ENCODE data around the gene NPIPB6.

Gene NPIPB6

GRCh38 chr16:28312327-28312726 lies 51.0 kb downstream of the NPIPB6 start:
- Histone ChIP-seq H3K27ac (ENCODE audit: insufficient read depth, low read length, poor library complexity, severe bottlenecking) (peak overlapping the region; percentile 74), H3K36me3 (ENCODE audit: control insufficient read depth, insufficient read depth, low read length) (no peaks in the 10 kb centered on the region), H3K27me3 (replicated peaks; ENCODE audit: control insufficient read depth, insufficient read depth, low read length, poor library complexity, severe bottlenecking) (no peaks in the 10 kb centered on the region), H3K4me3 (ENCODE audit: insufficient read depth, low read depth, low read length, poor library complexity, severe bottlenecking) (no peak overlapping the region), H3K9me3 (ENCODE audit: control insufficient read depth, low read length) (no peaks in the 10 kb centered on the region), H3K4me1 (ENCODE audit: control insufficient read depth, insufficient read depth, low read length, poor library complexity, severe bottlenecking) (peaks cover 47% of the 10 kb centered on the region)
- no peak for DNase-seq

GRCh38 chr16:28311913-28312312 lies 51.4 kb downstream of the NPIPB6 start:
- Histone ChIP-seq H3K27me3 (replicated peaks; ENCODE audit: control insufficient read depth, insufficient read depth, low read length, poor library complexity, severe bottlenecking) (no peaks in the 10 kb centered on the region), H3K36me3 (ENCODE audit: control insufficient read depth, insufficient read depth, low read length) (no peaks in the 10 kb centered on the region), H3K4me3 (ENCODE audit: insufficient read depth, low read depth, low read length, poor library complexity, severe bottlenecking) (no peak overlapping the region), H3K4me1 (ENCODE audit: control insufficient read depth, insufficient read depth, low read length, poor library complexity, severe bottlenecking) (peaks cover 43% of the 10 kb centered on the region), H3K9me3 (ENCODE audit: control insufficient read depth, low read length) (no peaks in the 10 kb centered on the region), H3K27ac (ENCODE audit: insufficient read depth, low read length, poor library complexity, severe bottlenecking) (peak overlapping the region; percentile 74)
- no peak for DNase-seq

GRCh38 chr16:28311413-28311812 lies 51.9 kb downstream of the NPIPB6 start:
- Histone ChIP-seq H3K9me3 (ENCODE audit: control insufficient read depth, low read length) (no peaks in the 10 kb centered on the region), H3K4me1 (ENCODE audit: control insufficient read depth, insufficient read depth, low read length, poor library complexity, severe bottlenecking) (peaks cover 39% of the 10 kb centered on the region), H3K27ac (ENCODE audit: insufficient read depth, low read length, poor library complexity, severe bottlenecking) (peak overlapping the region; percentile 74), H3K4me3 (ENCODE audit: insufficient read depth, low read depth, low read length, poor library complexity, severe bottlenecking) (no peak overlapping the region), H3K36me3 (ENCODE audit: control insufficient read depth, insufficient read depth, low read length) (no peaks in the 10 kb centered on the region), H3K27me3 (replicated peaks; ENCODE audit: control insufficient read depth, insufficient read depth, low read length, poor library complexity, severe bottlenecking) (no peaks in the 10 kb centered on the region)
- DNase-seq = no peak

GRCh38 chr16:28310796-28311195 lies 52.5 kb downstream of the NPIPB6 start:
- H3K9me3 ChIP-seq (ENCODE audit: control insufficient read depth, low read length) = no peaks in the 10 kb centered on the region
- no peak for DNase-seq
- peaks cover 39% of the 10 kb centered on the region for H3K4me1 ChIP-seq (ENCODE audit: control insufficient read depth, insufficient read depth, low read length, poor library complexity, severe bottlenecking)
- H3K27me3 ChIP-seq (replicated peaks; ENCODE audit: control insufficient read depth, insufficient read depth, low read length, poor library complexity, severe bottlenecking) = no peaks in the 10 kb centered on the region
- no peak overlapping the region for H3K4me3 ChIP-seq (ENCODE audit: insufficient read depth, low read depth, low read length, poor library complexity, severe bottlenecking)
- H3K36me3 ChIP-seq (ENCODE audit: control insufficient read depth, insufficient read depth, low read length) = no peaks in the 10 kb centered on the region
- peak overlapping the region; percentile 74 for H3K27ac ChIP-seq (ENCODE audit: insufficient read depth, low read length, poor library complexity, severe bottlenecking)

- H3K36me3 ChIP-seq (ENCODE audit: control insufficient read depth, insufficient read depth, low read length) = no peaks in the 10 kb centered on the region
- peaks cover 39% of the 10 kb centered on the region for H3K4me1 ChIP-seq (ENCODE audit: control insufficient read depth, insufficient read depth, low read length, poor library complexity, severe bottlenecking)
- peak overlapping the region; percentile 17 for H3K4me3 ChIP-seq (ENCODE audit: insufficient read depth, low read depth, low read length, poor library complexity, severe bottlenecking)
- peak overlapping the region; percentile 74 for H3K27ac ChIP-seq (ENCODE audit: insufficient read depth, low read length, poor library complexity, severe bottlenecking)
- no peaks in the 10 kb centered on the region for H3K27me3 ChIP-seq (replicated peaks; ENCODE audit: control insufficient read depth, insufficient read depth, low read length, poor library complexity, severe bottlenecking)
- no peaks in the 10 kb centered on the region for H3K9me3 ChIP-seq (ENCODE audit: control insufficient read depth, low read length)
- DNase-seq = peak; percentile 61 to 76 (median 73)
These were observed 53.4 kb downstream of the NPIPB6 start for GRCh38 chr16:28309811-28310311.

- no peak overlapping the region for H3K4me3 ChIP-seq (ENCODE audit: insufficient read depth, low read depth, low read length, poor library complexity, severe bottlenecking)
- no peaks in the 10 kb centered on the region for H3K36me3 ChIP-seq (ENCODE audit: control insufficient read depth, insufficient read depth, low read length)
- DNase-seq = no peak
- no peaks in the 10 kb centered on the region for H3K9me3 ChIP-seq (ENCODE audit: control insufficient read depth, low read length)
- no peaks in the 10 kb centered on the region for H3K27me3 ChIP-seq (replicated peaks; ENCODE audit: control insufficient read depth, insufficient read depth, low read length, poor library complexity, severe bottlenecking)
- H3K27ac ChIP-seq (ENCODE audit: insufficient read depth, low read length, poor library complexity, severe bottlenecking) = peak overlapping the region; percentile 74
- peaks cover 39% of the 10 kb centered on the region for H3K4me1 ChIP-seq (ENCODE audit: control insufficient read depth, insufficient read depth, low read length, poor library complexity, severe bottlenecking)
These were observed 54.3 kb downstream of the NPIPB6 start for GRCh38 chr16:28308794-28309584.

- H3K36me3 ChIP-seq (ENCODE audit: control insufficient read depth, insufficient read depth, low read length) = no peaks in the 10 kb centered on the region
- H3K27me3 ChIP-seq (replicated peaks; ENCODE audit: control insufficient read depth, insufficient read depth, low read length, poor library complexity, severe bottlenecking) = no peaks in the 10 kb centered on the region
- H3K4me1 ChIP-seq (ENCODE audit: control insufficient read depth, insufficient read depth, low read length, poor library complexity, severe bottlenecking) = peaks cover 39% of the 10 kb centered on the region
- H3K4me3 ChIP-seq (ENCODE audit: insufficient read depth, low read depth, low read length, poor library complexity, severe bottlenecking) = no peak overlapping the region
- no peak for DNase-seq
- no peaks in the 10 kb centered on the region for H3K9me3 ChIP-seq (ENCODE audit: control insufficient read depth, low read length)
- no peak overlapping the region for H3K27ac ChIP-seq (ENCODE audit: insufficient read depth, low read length, poor library complexity, severe bottlenecking)
These were observed 55.4 kb downstream of the NPIPB6 start for GRCh38 chr16:28307936-28308335.

GRCh38 chr16:28304214-28304613 lies 59.1 kb downstream of the NPIPB6 start:
- Histone ChIP-seq H3K4me1 (ENCODE audit: control insufficient read depth, insufficient read depth, low read length, poor library complexity, severe bottlenecking) (peaks cover 5% of the 10 kb centered on the region), H3K4me3 (ENCODE audit: insufficient read depth, low read depth, low read length, poor library complexity, severe bottlenecking) (no peak overlapping the region), H3K27ac (ENCODE audit: insufficient read depth, low read length, poor library complexity, severe bottlenecking) (no peak overlapping the region), H3K9me3 (ENCODE audit: control insufficient read depth, low read length) (no peaks in the 10 kb centered on the region), H3K36me3 (ENCODE audit: control insufficient read depth, insufficient read depth, low read length) (no peaks in the 10 kb centered on the region), H3K27me3 (replicated peaks; ENCODE audit: control insufficient read depth, insufficient read depth, low read length, poor library complexity, severe bottlenecking) (no peaks in the 10 kb centered on the region)
- no peak for DNase-seq

GRCh38 chr16:28303132-28303531 lies 60.2 kb downstream of the NPIPB6 start:
- H3K4me1 ChIP-seq (ENCODE audit: control insufficient read depth, insufficient read depth, low read length, poor library complexity, severe bottlenecking) = peaks cover 11% of the 10 kb centered on the region

GRCh38 chr16:28301620-28302019 lies 61.7 kb downstream of the NPIPB6 start:
- Histone ChIP-seq H3K9me3 (ENCODE audit: control insufficient read depth, low read length) (no peaks in the 10 kb centered on the region), H3K27me3 (replicated peaks; ENCODE audit: control insufficient read depth, insufficient read depth, low read length, poor library complexity, severe bottlenecking) (no peaks in the 10 kb centered on the region), H3K27ac (ENCODE audit: insufficient read depth, low read length, poor library complexity, severe bottlenecking) (no peak overlapping the region), H3K4me1 (ENCODE audit: control insufficient read depth, insufficient read depth, low read length, poor library complexity, severe bottlenecking) (peaks cover 26% of the 10 kb centered on the region), H3K36me3 (ENCODE audit: control insufficient read depth, insufficient read depth, low read length) (no peaks in the 10 kb centered on the region), H3K4me3 (ENCODE audit: insufficient read depth, low read depth, low read length, poor library complexity, severe bottlenecking) (no peak overlapping the region)
- no peak for DNase-seq

More at GRCh38 chr16:28303132-28303531, 60.2 kb downstream of the NPIPB6 start:
- Histone ChIP-seq H3K27me3 (replicated peaks; ENCODE audit: control insufficient read depth, insufficient read depth, low read length, poor library complexity, severe bottlenecking) (no peaks in the 10 kb centered on the region), H3K36me3 (ENCODE audit: control insufficient read depth, insufficient read depth, low read length) (no peaks in the 10 kb centered on the region), H3K4me3 (ENCODE audit: insufficient read depth, low read depth, low read length, poor library complexity, severe bottlenecking) (no peak overlapping the region), H3K9me3 (ENCODE audit: control insufficient read depth, low read length) (no peaks in the 10 kb centered on the region), H3K27ac (ENCODE audit: insufficient read depth, low read length, poor library complexity, severe bottlenecking) (no peak overlapping the region)
- DNase-seq = no peak
